CD14-positive monocyte (primary cell): Measurements from ENCODE around the gene ZNF691. TPM values are rescaled to one million over a fixed set of nuclear protein-coding genes. Genes with fewer than 3 reads are reported as not detected.

Experiments used
- DNase-seq, 3 donors: peaks; one replicate each; pipeline ENCODE4 v3.0.0-alpha.2; 2011 to 2022
- H2AFZ ChIP-seq: 2 replicates; pipeline ENCODE4 v1.6.0; 2012; ENCODE audit warnings: mild to moderate bottlenecking, low read depth, low read length, inconsistent platforms; ENCODE audit not compliant: insufficient read depth, poor library complexity, severe bottlenecking
- H3K27ac ChIP-seq, 2 donors: 1 replicate in 1 of 2; 2 replicates in 1 of 2; pipeline ENCODE4 v1.5.1; 2012 to 2013; ENCODE audit warnings: low read length in 2 of 2, control low read depth in 1 of 2, inconsistent platforms in 1 of 2, low read depth in 1 of 2, mild to moderate bottlenecking in 1 of 2
- H3K27me3 ChIP-seq, 2 donors: one replicate each; pipeline versions ENCODE4 v1.6.0 to v1.6.1; 2011 to 2013; ENCODE audit warnings: low read length in 2 of 2; ENCODE audit not compliant: control insufficient read depth in 2 of 2, insufficient read depth in 2 of 2
- H3K36me3 ChIP-seq, 2 donors: replicated peaks in 1 of 2; 1 replicate in 1 of 2; 2 replicates in 1 of 2; pipeline versions ENCODE4 v1.5.1 to v1.6.1; 2012 to 2013; ENCODE audit warnings: low read length in 2 of 2, control low read depth in 1 of 2, inconsistent platforms in 1 of 2, mild to moderate bottlenecking in 1 of 2; ENCODE audit not compliant: insufficient read depth in 2 of 2, control insufficient read depth in 1 of 2
- H3K4me1 ChIP-seq, 2 donors: 1 replicate in 1 of 2; 2 replicates in 1 of 2; pipeline versions ENCODE4 v1.5.1 to v1.6.1; 2012 to 2013; ENCODE audit warnings: low read length in 2 of 2, control low read depth in 1 of 2, inconsistent platforms in 1 of 2, mild to moderate bottlenecking in 1 of 2, moderate library complexity in 1 of 2; ENCODE audit not compliant: insufficient read depth in 2 of 2, control insufficient read depth in 1 of 2
- H3K4me2 ChIP-seq: replicated peaks from 2 replicates; pipeline ENCODE3; 2012; ENCODE audit warnings: low read length, moderate library complexity, mild to moderate bottlenecking; ENCODE audit not compliant: poor library complexity, severe bottlenecking; ENCODE audit errors: extremely low read depth
- H3K4me3 ChIP-seq, 3 experiments: fragments of 200-600 bp in 1 of 3; sonication (generic) in 1 of 3; replicated peaks in 1 of 3; 1 replicate in 2 of 3; 2 replicates in 1 of 3; pipeline ENCODE4 v1.5.1; 2011 to 2013; ENCODE audit warnings: low read length in 3 of 3, mild to moderate bottlenecking in 3 of 3, control low read depth in 2 of 3, low read depth in 2 of 3, inconsistent platforms in 1 of 3, moderate library complexity in 1 of 3
- H3K79me2 ChIP-seq: 2 replicates; pipeline ENCODE4 v1.6.0; 2012; ENCODE audit warnings: mild to moderate bottlenecking, control low read depth, inconsistent platforms, low read length, moderate library complexity; ENCODE audit not compliant: insufficient read depth
- H3K9ac ChIP-seq: 2 replicates; pipeline ENCODE4 v1.6.0; 2017; ENCODE audit warnings: low read length, mild to moderate bottlenecking; ENCODE audit not compliant: insufficient read depth, poor library complexity, severe bottlenecking
- H3K9me3 ChIP-seq, 2 donors: replicated peaks in 1 of 2; 1 replicate in 1 of 2; 2 replicates in 1 of 2; pipeline versions ENCODE4 v1.5.1 to v1.6.1; 2012 to 2013; ENCODE audit warnings: low read length in 2 of 2, control low read depth in 1 of 2; ENCODE audit not compliant: control insufficient read depth in 1 of 2, insufficient read depth in 1 of 2
- H4K20me1 ChIP-seq: 2 replicates; pipeline ENCODE4 v1.6.0; 2012; ENCODE audit warnings: mild to moderate bottlenecking, low read length, control low read depth, moderate library complexity; ENCODE audit not compliant: insufficient read depth
- H3K27ac Mint-ChIP-seq, 7 donors: one replicate each; pipeline ENCODE4 v1.8.0; 2020; ENCODE audit warnings: mild to moderate bottlenecking in 7 of 7, mixed read lengths in 7 of 7, moderate library complexity in 6 of 7, inconsistent platforms in 2 of 7
- H3K27me3 Mint-ChIP-seq, 3 donors: one replicate each; pipeline ENCODE4 v1.8.0; 2021 to 2022; ENCODE audit warnings: low read depth in 3 of 3, mild to moderate bottlenecking in 3 of 3, mixed read lengths in 3 of 3, moderate library complexity in 3 of 3, inconsistent platforms in 1 of 3
- H3K36me3 Mint-ChIP-seq, 2 donors: one replicate each; pipeline ENCODE4 v1.8.0; 2020; ENCODE audit warnings: mixed read lengths in 2 of 2, inconsistent platforms in 1 of 2, mild to moderate bottlenecking in 1 of 2
- H3K4me1 Mint-ChIP-seq: one replicate; pipeline ENCODE4 v1.8.0; 2020; ENCODE audit warnings: mild to moderate bottlenecking, mixed read lengths
- H3K4me3 Mint-ChIP-seq, 2 donors: one replicate each; pipeline ENCODE4 v1.8.0; 2020; ENCODE audit warnings: mild to moderate bottlenecking in 2 of 2, mixed read lengths in 2 of 2, moderate library complexity in 1 of 2
- H3K9me3 Mint-ChIP-seq, 7 donors: one replicate each; pipeline ENCODE4 v1.8.0; 2020 to 2022; ENCODE audit warnings: mixed read lengths in 7 of 7, mild to moderate bottlenecking in 6 of 7, moderate library complexity in 6 of 7, inconsistent platforms in 2 of 7
- WGBS: methylation state at CpG from one replicate; pipeline ENCODE4 v1.1.5; 2013; ENCODE audit warnings: missing lambda C conversion rate; ENCODE audit not compliant: insufficient coverage; 5-methylcytosine and 5-hydroxymethylcytosine counted together
- intact Hi-C, 2 donors: fragments of 100-400 bp; cut with micrococcal nuclease; formaldehyde crosslinking; loops; one replicate each; pipeline versions ENCODE4 v1.15.0 to v1.15.1; 2023
- polyA minus RNA-seq: library from RNA; depleted of rRNA, polyadenylated mRNA; stranded (reverse); fragments of >200 nt; gene quantifications from 2 replicates; pipeline ENCODE4 v1.2.3, GENCODE V29; 2012
- polyA plus RNA-seq, 3 donors: library from polyadenylated mRNA; depleted of rRNA in 1 of 3; unstranded in 2 of 3; stranded (reverse) in 1 of 3; fragments of 300-500 nt in 2 of 3; fragments of >200 nt in 1 of 3; fragmentation: Illumina TruSeq in 2 of 3; gene quantifications; 1 replicate in 2 of 3; 2 replicates in 1 of 3; pipeline ENCODE4 v1.2.3, GENCODE V29; 2012 to 2021
- total RNA-seq, 12 experiments: library from RNA in 1 of 12; stranded (reverse) in 1 of 12; fragments of 120-200 nt in 1 of 12; gene quantifications; one replicate each; pipeline ENCODE4 v1.2.4 and lab custom pipeline; 2013 to 2026; ENCODE audit warnings: mixed read lengths in 6 of 12, inconsistent platforms in 1 of 12
- TF ChIP-seq, protein P1 (sequence below): fragments of 200-600 bp; IDR thresholded peaks from one replicate; pipeline ENCODE4 v1.8.0; 2022; ENCODE audit warnings: antibody characterized with exemption, mild to moderate bottlenecking

The ZNF691 gene, protein sequence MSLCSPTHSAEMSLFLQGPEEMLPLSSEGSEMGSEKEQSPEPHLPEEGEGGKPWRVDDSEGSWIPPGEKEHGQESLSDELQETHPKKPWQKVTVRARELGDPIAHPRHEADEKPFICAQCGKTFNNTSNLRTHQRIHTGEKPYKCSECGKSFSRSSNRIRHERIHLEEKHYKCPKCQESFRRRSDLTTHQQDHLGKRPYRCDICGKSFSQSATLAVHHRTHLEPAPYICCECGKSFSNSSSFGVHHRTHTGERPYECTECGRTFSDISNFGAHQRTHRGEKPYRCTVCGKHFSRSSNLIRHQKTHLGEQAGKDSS
- total RNA-seq (2013) = 7.3 TPM
- polyA plus RNA-seq (1 to 10 TPM; 1.3 to 6.7 (median 1.8) TPM), polyA minus RNA-seq (4.7 and 8.5 TPM in 2 replicates), total RNA-seq (lab: John Stamatoyannopoulos, UW) (0.77 to 3.9 (median 2.0) reads per million in 11 experiments)

DNA sequence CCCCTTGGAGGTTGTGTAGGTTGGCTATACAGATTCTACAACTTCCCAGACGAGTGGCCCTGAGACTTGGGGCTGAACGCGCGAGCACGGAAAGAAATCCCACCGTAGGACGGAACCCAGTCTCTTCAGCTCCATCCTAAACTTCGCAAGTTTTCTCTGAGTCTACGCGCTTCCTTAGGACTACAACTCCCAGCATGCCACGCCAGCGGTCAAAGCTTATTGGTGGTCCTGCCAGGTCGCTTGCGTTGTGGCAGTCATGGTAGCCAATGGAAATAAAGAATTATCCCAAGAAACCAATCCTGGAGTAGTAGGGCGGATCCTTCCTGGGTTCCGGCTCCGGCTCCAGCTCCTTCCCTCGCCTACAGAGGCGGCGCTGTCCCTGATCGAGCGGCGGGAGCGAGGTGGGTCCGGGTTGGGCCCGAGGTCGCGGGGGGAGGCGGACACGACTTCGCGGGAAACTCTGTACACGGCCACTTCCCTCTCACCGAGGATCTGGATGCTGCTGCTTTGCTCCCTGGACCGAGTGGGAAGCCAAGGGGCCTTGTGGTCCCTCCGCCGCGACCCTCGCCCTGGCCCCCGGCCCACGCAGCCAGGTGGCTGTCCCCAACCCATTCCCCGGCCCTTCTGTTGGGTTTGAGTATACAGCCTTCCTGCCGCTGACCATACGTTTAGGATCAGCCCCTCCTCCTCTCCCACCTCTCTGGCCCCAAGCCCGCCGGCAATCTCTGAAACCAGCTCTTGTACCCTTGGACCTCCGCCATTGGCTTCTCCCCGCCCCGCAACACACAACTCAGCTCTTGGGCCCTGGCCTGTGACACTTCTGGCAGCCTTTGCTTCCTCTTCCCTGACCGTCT is at the start of gene ZNF691:
ZNF691 (plus strand) TSS at position 357 of the 854 bp plus-strand sequence. CDS start 3,046 bp downstream, outside the sequence.
- Mint-ChIP-seq H3K27me3 (peaks cover 0 to 1% (median 0%) of the 10 kb centered on the region in 3 donors), H3K9me3 (peaks cover 0 to 6% (median 3%) of the 10 kb centered on the region in 7 donors), H3K4me3 (peak within 1 kb of the TSS; percentile 95 to 98), H3K36me3 (peaks cover 41 to 44% of the 10 kb centered on the region in 2 donors), H3K4me1 (peaks cover 24% of the 10 kb centered on the region), H3K27ac (peak within 1 kb of the TSS; percentile 54 to 90 (median 85))
- H3K9me3 ChIP-seq = peaks cover 0 to 7% of the 10 kb centered on the region in 2 donors
- WGBS = under 1% methylated on average over 48 of the region's 50 CpGs
- H4K20me1 ChIP-seq = no peaks in the 10 kb centered on the region
- no peaks in the 10 kb centered on the region for H3K27me3 ChIP-seq
- peak within 1 kb of the TSS; percentile 87 for H2AFZ ChIP-seq
- TF ChIP-seq, protein P1, sequence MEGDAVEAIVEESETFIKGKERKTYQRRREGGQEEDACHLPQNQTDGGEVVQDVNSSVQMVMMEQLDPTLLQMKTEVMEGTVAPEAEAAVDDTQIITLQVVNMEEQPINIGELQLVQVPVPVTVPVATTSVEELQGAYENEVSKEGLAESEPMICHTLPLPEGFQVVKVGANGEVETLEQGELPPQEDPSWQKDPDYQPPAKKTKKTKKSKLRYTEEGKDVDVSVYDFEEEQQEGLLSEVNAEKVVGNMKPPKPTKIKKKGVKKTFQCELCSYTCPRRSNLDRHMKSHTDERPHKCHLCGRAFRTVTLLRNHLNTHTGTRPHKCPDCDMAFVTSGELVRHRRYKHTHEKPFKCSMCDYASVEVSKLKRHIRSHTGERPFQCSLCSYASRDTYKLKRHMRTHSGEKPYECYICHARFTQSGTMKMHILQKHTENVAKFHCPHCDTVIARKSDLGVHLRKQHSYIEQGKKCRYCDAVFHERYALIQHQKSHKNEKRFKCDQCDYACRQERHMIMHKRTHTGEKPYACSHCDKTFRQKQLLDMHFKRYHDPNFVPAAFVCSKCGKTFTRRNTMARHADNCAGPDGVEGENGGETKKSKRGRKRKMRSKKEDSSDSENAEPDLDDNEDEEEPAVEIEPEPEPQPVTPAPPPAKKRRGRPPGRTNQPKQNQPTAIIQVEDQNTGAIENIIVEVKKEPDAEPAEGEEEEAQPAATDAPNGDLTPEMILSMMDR = peak; percentile 37
- DNase-seq = peak; percentile 90 to 97 (median 92)
- peak within 1 kb of the TSS; percentile 75 for H3K9ac ChIP-seq
- peaks cover 14% of the 10 kb centered on the region for H3K79me2 ChIP-seq
- peak within 1 kb of the TSS; percentile 99 for H3K4me2 ChIP-seq
- intact Hi-C loops = loop anchor here (5.0 to 10.0 kb wide), 5 partner anchors 34 to 328 kb away; partner anchors contain the start of genes C1orf50 (in 2 of the 2), P3H1 (in 2 of the 2), CFAP57 (in 1 of the 2) and EBNA1BP2 (in 1 of the 2)
- H3K27ac ChIP-seq = peak within 1 kb of the TSS; percentile 18 to 80
- H3K36me3 ChIP-seq = peaks cover 20 to 43% of the 10 kb centered on the region in 2 donors
- H3K4me1 ChIP-seq = peaks cover 14 to 20% of the 10 kb centered on the region in 2 donors
- peak within 1 kb of the TSS; percentile 66 to 91 (median 77) for H3K4me3 ChIP-seq

DNA sequence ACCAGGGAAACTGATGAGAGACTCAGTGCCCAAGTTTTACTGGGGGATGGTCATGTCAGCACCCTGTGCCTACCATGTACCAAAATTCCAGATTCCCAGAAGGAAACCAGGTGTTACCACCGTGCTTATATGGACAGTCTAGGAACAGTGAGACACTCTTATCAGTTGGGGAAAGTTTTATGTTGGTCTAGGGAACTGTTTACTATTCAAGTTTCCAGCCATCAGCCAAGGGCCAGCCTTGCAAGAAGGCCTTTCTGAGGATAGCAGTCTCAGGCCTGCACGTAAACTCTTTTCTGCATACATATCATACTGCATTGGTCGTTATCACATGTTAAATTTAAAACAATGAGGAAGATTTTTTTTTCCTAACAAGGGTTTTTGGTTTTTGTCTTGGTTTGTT is 49.0 kb upstream of the ZNF691 start:
- H2AFZ ChIP-seq = no peak overlapping the region
- H3K4me1 ChIP-seq = no peaks in the 10 kb centered on the region
- no peaks in the 10 kb centered on the region for H4K20me1 ChIP-seq
- no peaks in the 10 kb centered on the region for H3K36me3 ChIP-seq
- no peak overlapping the region for H3K4me3 Mint-ChIP-seq
- intact Hi-C loops = no loop called here
- no peak overlapping the region for H3K4me2 ChIP-seq
- H3K27me3 Mint-ChIP-seq = peaks cover 2% of the 10 kb centered on the region in 3 donors
- no peak for DNase-seq
- TF ChIP-seq, protein P1 = no peak
- H3K9me3 Mint-ChIP-seq = no peaks in the 10 kb centered on the region
- no peaks in the 10 kb centered on the region for H3K27me3 ChIP-seq
- no peak overlapping the region for H3K27ac ChIP-seq
- H3K9ac ChIP-seq = no peak overlapping the region
- no peak overlapping the region for H3K4me3 ChIP-seq
- no peaks in the 10 kb centered on the region for H3K9me3 ChIP-seq
- H3K79me2 ChIP-seq = no peaks in the 10 kb centered on the region
- no peak overlapping the region for H3K27ac Mint-ChIP-seq
- H3K4me1 Mint-ChIP-seq = no peaks in the 10 kb centered on the region
- no CpG with 5 or more reads among the region's 3 CpGs for WGBS
- H3K36me3 Mint-ChIP-seq = no peaks in the 10 kb centered on the region
